ENCODE measurements around the gene MPZL3. TPM values are rescaled to one million over a fixed set of nuclear protein-coding genes. Genes with fewer than 3 reads are reported as not detected.

Gene MPZL3
- total RNA-seq, 6 donors from 2014 or later, result 2.3 to 27.7 (median 10.4) TPM

- no peak for TF ChIP-seq POLR2A (IDR thresholded peaks at IDR 0.05)
- TF ChIP-seq CTCF (IDR thresholded peaks at IDR 0.05), result no peak
- no peak for TF ChIP-seq POLR2AphosphoS5 (IDR thresholded peaks at IDR 0.05)
- no peak for TF ChIP-seq EP300 (IDR thresholded peaks at IDR 0.05)
- no peaks in the 10 kb centered on the region for H3K27me3 ChIP-seq
- H3K36me3 ChIP-seq, result no peaks in the 10 kb centered on the region
- H3K27ac ChIP-seq, result peak overlapping the region in 1 of 4 donors; percentile 43
- no peaks in the 10 kb centered on the region for H3K9me3 ChIP-seq
- DNase-seq, result no peak
- H3K4me3 ChIP-seq, result no peak overlapping the region
- ATAC-seq (ENCODE audit: low FRiP score in 2 of 2), result no peak
- H3K4me1 ChIP-seq, result peaks cover 0 to 36% (median 15%) of the 10 kb centered on the region in 4 donors
These were observed 32.9 kb downstream of the MPZL3 start for GRCh38 chr11:118219244-118219643.

GRCh38 chr11:118217575-118217974 is 34.6 kb downstream of the MPZL3 start:
- Histone ChIP-seq H3K36me3 (no peaks in the 10 kb centered on the region), H3K27me3 (no peaks in the 10 kb centered on the region), H3K4me3 (no peak overlapping the region), H3K4me1 (peaks cover 4 to 49% (median 20%) of the 10 kb centered on the region in 4 donors), H3K27ac (peak overlapping the region in 2 of 4 donors; percentile 28 to 71), H3K9me3 (no peaks in the 10 kb centered on the region)
- ATAC-seq (ENCODE audit: low FRiP score in 2 of 2), result no peak
- WGBS, 2 donors, result 73 to 84% methylated on average over 3 of the region's 3 CpGs
- no peak for DNase-seq
- TF ChIP-seq POLR2AphosphoS5 (IDR thresholded peaks at IDR 0.05), result no peak

- Histone ChIP-seq H3K27me3 (no peaks in the 10 kb centered on the region), H3K27ac (peak overlapping the region in 2 of 4 donors; percentile 28 to 71), H3K9me3 (no peaks in the 10 kb centered on the region), H3K36me3 (no peaks in the 10 kb centered on the region), H3K4me3 (no peak overlapping the region), H3K4me1 (peaks cover 4 to 55% (median 27%) of the 10 kb centered on the region in 4 donors)
- DNase-seq (no peak), ATAC-seq (ENCODE audit: low FRiP score in 2 of 2) (no peak)
- WGBS, 2 donors, result 67 to 75% methylated on average over 11 of the region's 11 CpGs
- TF ChIP-seq EP300 (IDR thresholded peaks at IDR 0.05) (no peak), POLR2A (IDR thresholded peaks at IDR 0.05) (no peak), CTCF (IDR thresholded peaks at IDR 0.05) (no peak)
These were observed 35.3 kb downstream of the MPZL3 start for GRCh38 chr11:118216621-118217481.

GRCh38 chr11:118215765-118216164 is 36.4 kb downstream of the MPZL3 start:
- no peak overlapping the region for H3K4me3 ChIP-seq
- H3K27ac ChIP-seq, result peak overlapping the region in 3 of 4 donors; percentile 28 to 71 (median 49)
- no peak for TF ChIP-seq POLR2A (IDR thresholded peaks at IDR 0.05)
- no peak for TF ChIP-seq CTCF (IDR thresholded peaks at IDR 0.05)
- no peak for TF ChIP-seq EP300 (IDR thresholded peaks at IDR 0.05)
- TF ChIP-seq POLR2AphosphoS5 (IDR thresholded peaks at IDR 0.05), result no peak
- peaks cover 9 to 65% (median 30%) of the 10 kb centered on the region in 4 donors for H3K4me1 ChIP-seq
- no peaks in the 10 kb centered on the region for H3K9me3 ChIP-seq
- no peaks in the 10 kb centered on the region for H3K27me3 ChIP-seq
- WGBS, 2 donors, result 88 to 92% methylated on average over 7 of the region's 7 CpGs
- no peak for ATAC-seq (ENCODE audit: low FRiP score in 2 of 2)
- DNase-seq, result no peak
- no peaks in the 10 kb centered on the region for H3K36me3 ChIP-seq

- Histone ChIP-seq H3K27ac (peak overlapping the region in 3 of 4 donors; percentile 28 to 71 (median 49)), H3K9me3 (no peaks in the 10 kb centered on the region), H3K4me1 (peaks cover 9 to 63% (median 30%) of the 10 kb centered on the region in 4 donors), H3K4me3 (no peak overlapping the region), H3K36me3 (no peaks in the 10 kb centered on the region), H3K27me3 (no peaks in the 10 kb centered on the region)
- no peak for ATAC-seq (ENCODE audit: low FRiP score in 2 of 2)
- no peak for TF ChIP-seq POLR2A (IDR thresholded peaks at IDR 0.05)
- TF ChIP-seq POLR2AphosphoS5 (IDR thresholded peaks at IDR 0.05), result no peak
- TF ChIP-seq EP300 (IDR thresholded peaks at IDR 0.05), result no peak
- no peak for TF ChIP-seq CTCF (IDR thresholded peaks at IDR 0.05)
- 67 to 70% methylated on average over 3 of the region's 3 CpGs for WGBS, 2 donors
- DNase-seq, result peak in 1 of 2 donors; percentile 54
These were observed 36.9 kb downstream of the MPZL3 start for GRCh38 chr11:118215262-118215661.

All from upper lobe of left lung (tissue), 6 donors.